IPS DF 19.7 (cell line): ENCODE data around the gene C11orf16.
A peak's percentile ranks its signal among the peaks of the same experiment; 100 is the strongest.
"Not testable (repeated sequence)": the region's sequence is repeated elsewhere in the genome, so short reads cannot be mapped to it uniquely, and the experiment has no call there.

Experiments used
- DNase-seq: peaks from one replicate; pipeline ENCODE4 v3.0.0-alpha.2; 2013; ENCODE audit warnings: low read depth, low spot score

Gene C11orf16, protein sequence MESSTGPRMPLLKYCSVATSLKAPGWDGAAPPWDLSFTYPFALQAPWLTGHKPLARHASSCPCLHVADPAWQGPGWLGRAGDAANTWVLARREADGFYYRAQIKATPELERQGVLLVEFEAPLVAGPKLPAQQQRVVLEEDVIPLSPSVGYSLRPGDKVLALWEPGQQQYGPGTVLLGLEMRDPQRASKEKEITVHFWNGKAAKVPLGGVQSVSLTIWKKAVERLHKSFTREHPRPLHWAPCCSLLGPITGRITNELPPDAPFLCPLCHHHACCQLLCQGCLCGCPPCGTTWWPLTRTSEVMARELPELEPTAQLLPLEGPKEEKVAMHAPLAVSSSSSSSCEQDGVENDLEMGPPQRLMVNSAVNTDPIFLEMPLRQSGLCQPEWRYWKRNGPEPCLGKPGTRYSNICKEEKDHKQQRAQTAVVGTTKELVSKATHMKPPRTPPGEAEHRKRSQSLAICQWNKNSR

DNA sequence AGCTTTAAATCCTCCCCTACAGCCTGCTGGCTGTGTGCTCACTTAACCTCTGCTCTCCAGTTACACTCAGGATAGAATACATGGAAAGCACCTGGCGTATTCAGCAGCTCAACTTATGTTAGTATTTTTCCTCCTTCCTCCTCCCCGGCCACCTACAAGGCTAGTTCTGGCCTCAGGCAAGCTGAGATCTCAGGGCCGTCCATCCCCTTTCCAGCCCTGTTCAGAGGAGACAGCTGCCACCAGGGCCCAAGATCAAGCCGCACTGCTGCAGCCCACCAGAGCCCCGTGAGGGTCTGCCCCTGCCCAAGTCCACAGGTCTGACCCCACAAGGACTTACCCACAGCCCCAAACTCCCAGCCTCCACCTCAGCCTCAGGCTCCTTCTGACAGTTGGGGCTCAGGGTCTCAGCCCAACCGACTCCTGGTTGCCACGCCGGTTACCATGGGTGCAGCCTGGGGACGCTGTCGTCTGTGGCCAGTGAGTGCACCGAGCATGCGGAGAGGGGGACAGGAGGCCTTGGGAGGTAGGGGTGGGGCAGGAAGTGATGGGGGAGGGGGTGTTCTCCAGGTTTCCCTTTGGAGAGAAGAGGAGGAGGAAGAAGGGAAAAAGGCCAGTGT lies at the start of gene C11orf16:
Gene C11orf16 (minus strand): TSS at position 384 of the 617 bp plus-strand sequence. CDS start 639 bp downstream, outside the sequence.
- no peak for DNase-seq

DNA sequence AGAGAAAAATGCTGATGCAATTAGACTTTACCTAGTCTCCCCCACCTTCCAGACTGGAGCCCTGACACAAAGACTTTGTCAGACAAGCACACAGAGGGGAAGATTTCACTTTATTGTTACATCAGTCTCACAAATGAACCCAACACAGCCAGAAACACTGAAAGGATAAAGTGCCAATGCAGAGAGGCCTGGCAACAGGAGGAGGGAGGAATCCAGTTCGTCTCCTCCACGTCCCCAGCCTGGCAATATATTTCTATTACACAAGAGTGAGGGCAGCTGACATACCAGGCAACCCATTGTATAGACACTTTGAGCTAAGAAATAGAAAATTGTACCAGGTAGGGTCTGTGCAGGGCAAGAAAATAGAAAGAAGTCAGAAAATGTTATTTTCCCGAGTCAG lies 47.7 kb upstream of the C11orf16 start:
- DNase-seq, result no peak

DNA sequence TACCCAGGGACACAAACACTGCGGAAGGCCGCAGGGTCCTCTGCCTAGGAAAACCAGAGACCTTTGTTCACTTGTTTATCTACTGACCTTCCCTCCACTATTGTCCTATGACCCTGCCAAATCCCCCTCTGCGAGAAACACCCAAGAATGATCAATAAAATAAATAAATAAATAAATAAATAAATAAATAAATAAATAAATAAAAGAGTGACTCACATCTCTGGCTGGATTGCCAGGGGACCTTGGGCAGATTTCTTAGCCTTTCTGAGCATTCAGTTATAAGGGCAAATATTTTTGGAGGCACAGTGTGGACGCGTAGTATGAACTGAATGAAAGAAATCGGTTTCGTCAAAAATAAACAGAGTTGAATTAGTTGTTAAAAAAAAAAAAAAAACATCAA lies 46.6 kb upstream of the C11orf16 start:
- not testable (repeated sequence) for DNase-seq

DNA sequence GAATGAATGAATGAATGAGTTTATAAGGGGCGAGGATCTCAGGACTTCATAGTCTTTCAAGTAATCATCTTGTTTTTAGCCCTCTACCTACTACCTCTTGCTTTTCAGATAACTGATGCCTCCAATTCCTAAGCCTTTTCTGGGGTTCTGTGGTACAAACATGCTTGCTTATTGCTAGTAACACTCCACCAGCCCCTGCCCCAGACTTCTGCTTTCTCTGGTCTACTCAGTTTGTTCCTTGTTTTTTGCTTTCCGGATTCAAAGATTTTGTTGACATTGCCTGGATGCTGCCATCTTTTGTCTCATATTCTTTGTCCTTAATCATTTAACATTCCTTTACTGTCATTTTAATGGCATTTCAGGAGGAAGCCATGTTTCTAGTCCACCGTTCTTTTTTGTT lies 40.4 kb upstream of the C11orf16 start:
- no peak for DNase-seq

DNA sequence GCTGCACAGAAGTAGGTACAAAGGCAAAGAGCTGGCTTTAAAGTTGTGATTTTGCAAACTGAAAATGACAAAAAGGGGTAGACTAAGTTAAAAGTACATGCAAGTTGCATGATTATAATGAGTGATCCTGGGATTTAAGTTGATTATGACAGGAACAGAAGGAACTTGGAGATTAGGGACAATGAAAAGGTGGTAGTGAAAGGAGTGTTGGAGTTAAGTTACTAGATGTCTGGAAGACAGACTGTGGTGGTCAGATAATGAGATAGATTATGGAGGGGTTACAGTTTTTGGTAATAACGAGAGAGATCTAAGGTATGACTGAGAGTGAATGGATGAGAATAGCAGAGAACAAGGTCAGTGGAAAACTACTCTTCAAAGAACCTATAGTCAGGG lies 39.2 kb upstream of the C11orf16 start:
- DNase-seq, result no peak

DNA sequence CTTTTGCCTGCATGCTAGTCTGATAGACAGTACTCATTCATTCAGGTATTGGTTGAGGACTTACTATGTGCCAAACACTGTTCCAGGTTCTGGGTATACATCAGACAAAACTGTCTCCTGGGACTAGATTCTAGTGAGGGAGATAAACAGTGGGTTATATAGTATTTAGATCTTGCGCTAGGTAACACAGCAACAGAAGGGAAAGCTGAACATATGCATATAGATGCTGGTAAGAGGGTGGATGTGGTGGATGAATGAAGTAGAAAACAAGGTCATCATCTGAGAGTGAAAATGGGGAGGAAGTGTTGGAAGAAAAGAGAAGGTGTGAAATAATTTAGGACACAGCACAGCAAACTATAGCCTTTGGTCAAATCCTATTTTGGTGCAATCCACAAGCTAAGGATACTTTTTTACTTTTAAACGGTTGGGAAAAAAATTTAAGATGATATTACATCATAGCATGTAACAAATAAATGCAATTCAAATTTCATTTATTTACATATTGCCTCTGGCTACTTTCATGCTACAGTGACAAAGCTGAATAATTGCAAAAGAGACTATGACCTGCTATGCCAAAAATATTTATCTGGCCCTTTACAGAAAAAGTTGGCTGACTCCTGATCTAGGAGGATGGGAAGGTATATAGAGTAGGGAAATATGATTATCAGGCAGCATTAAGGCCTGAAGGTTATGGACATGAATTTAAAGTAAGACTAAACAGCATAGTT lies 38.6 kb upstream of the C11orf16 start:
- no peak for DNase-seq

DNA sequence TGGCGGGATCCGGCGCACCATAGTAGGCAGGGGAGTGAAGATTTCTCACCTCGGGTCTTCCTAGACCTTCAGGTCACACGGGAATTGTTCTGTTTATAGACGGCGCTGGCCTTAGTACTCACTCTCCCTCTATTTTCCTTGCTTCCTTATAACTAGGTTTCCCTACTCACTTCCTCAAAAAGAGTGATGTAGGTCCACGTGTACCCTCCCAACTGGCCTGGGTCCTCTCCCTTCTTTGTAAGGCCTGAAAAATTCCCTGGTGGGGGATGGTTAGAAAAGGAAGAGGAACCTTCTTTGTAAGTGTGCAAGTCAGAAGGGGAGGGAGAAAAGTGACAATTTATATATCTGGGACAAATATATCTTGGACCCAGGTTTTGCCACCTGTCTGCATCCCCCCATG lies 34.4 kb upstream of the C11orf16 start:
- DNase-seq, result no peak

DNA sequence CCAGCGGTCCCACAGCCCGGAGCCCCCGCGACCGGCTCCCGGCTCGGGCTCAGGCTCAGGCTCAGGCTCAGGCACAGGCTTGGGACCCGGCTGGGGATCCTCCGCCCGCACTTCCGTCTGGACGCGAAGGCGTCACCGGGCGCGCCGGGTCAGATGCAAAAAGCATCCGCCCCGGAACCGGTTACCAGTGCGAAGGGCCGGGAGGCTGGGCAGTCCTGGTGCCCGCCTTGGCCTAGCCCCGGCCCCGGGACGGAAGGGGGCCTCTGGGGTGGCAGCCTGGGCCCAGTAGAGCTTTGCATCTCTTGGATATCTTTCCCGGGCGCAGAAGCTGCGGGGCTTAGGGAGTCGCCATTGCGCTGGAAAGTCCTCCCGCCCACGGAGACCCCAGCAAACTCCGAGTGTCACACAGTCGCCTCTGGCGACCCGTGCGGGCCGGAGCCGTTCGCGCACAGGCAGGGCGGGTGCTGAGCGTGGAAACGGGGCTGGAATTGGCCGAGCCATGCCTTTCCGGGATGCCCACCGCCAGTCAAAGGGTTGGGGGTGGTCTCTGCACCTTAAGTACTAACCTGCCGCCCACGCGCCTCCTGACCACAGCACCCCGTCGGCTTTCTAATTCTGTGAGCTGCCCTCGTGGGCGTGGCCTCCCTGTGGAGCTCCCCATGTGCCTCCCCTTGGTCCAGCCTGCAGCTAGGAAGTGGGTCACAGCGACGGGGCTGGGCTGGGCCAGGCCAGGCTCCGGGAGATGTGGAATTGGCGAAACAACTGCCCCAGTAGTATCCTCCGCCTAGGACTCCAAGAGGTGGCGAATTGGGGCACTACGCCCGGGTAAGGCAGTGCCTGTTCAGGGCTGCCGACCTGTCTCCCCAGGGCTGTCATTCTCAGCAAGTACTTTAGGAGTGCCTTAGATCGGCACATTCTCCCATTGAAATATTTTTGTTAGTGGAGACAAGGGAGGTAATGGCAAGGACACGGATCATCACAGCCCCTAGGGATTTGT lies 31.9 kb upstream of the C11orf16 start, which contains the start of gene TMEM9B:
Gene TMEM9B (minus strand): TSS at position 119 of the 997 bp plus-strand sequence. CDS start 129 bp downstream, outside the sequence.
- DNase-seq, result peak; percentile 54

DNA sequence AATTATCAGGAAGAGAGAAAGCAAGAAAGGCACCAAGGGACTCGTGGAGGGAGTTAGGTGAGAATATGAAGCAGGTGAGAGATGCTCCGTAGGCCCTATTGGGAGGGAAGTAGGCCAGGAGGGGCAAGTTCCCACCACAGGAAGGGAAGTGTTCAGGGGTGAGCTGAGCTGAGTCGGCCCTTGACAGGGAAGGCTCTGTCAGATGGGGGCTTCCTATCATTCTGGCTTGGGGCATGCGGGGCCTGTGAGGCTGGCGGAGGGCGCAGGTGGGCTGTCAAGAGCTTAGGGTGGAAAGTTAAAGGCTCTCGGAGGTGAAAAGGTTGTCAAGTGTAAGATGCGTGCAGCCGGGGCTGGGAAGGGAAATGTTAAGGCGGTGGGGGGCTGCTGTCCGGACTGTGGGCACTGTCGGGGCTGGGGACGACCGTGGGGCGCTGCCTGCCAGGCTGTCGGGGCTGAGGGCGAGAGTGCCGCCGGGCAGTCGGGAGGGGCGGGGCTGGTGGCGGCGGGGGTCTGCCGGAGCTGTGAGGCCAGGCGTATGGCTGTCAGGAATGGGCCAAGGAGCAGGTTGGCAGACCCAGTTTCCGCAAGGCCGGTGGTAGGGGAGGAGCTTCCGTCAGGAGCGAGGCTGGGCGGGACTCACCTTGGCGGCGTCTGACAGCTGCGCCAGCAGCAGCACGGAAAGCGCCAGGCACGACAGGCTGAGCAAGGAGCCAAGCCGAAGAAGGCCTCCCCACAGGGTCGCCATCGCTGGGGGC lies 31.0 kb upstream of the C11orf16 start:
- DNase-seq, result peak; percentile 52

DNA sequence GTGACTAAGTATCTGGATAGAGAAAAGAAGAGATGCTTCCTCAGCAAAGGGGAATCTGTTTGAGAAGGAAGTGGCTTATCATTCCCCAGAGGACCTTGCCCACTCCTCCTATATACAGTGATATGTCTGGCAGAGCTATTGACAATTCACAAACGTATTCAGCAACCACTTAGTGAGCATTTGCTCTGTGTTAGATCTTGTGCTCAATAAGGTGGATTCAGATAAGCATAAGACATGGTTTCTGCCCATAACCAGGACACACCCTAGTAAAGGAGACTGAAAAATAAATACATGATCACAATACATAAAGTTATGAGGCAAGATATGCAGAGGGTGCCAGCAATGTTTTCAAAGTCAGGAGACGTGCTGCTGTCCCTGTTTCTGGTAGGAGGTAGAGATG lies 30.1 kb upstream of the C11orf16 start:
- no peak for DNase-seq

DNA sequence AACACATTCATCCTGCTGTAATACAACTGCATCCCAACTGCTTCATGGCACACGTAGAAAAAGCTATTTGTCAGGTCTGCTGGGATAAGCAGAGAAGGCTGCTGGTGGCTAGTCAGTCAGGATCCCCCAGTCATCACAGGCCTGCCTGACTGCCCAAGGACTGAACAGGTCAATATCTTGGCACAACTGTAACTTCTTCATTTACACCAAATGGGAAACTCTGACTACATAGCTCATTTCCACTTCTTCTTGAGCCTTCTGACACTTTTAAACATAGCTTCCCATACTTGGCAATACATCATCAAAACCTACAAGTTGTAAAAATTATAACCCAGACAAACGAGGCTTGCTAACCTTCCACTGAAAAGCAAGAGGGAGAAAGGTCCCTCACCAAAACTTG lies 28.7 kb upstream of the C11orf16 start:
- no peak for DNase-seq

DNA sequence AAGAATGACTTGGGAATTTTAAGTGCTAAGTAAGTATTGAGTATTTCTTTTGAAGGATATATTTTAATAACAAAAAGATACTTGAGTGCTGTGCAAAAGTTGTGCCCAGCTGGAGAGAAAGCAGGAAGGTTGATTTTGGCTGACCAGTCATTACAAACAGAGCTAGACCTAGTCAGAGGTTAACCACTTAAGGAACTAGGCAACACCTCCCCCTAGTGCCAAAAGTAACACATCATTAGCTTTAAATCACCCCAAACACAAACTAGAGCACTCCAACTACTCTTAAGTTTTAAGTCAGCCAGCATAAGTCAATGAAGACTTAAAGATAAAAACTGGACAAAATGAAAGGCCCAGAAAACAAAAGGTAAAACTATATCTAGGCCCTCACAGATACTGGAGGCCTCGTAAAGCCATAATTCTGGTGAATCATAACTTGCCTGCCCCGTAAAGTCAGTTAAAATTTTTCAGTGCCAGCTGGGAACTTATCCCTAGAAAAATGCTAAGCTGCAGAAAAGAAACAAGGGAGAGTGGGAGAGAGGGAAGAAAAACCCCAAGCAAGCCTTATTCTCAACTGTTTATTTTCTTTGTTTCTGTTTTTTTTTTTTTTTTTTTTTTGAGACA lies 26.9 kb upstream of the C11orf16 start:
- peak; percentile 73 for DNase-seq

DNA sequence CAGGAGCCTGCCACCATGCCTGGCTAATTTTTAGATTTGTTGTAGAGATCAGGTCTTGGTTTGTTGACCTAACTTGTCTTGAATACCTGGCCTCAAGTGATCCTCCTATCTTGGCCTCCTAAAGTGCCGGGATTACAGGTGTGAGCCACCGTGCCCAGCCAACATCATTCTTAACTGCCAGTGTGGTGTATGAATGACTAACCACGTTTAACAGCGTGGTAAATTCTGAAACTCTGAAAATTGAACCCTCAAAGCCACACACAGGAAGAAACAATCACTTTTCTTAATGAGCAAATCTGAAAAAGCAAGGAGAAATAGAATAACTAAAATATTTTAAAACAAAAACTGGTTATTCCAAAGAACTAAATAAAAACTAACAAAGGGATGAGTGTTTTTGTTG lies 24.1 kb upstream of the C11orf16 start:
- DNase-seq, result no peak

DNA sequence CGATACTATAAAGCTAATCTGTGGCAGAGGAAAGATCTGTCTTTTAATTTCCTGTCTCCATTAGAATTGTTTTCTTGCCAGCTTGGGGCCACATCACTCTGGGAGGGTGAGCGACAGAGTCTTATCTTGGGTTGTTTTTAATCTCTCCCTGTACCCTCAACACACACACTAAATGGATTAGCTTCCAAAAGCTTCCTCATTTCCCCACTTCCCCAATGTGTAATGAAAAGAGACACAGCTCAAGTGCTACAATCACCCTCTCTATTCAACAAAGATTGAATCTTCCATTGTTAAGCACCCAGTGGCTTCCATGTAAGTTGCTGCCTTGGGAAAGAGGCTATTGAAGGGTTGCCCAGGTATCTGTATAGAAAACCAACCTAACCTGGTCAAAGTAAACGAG lies 16.1 kb upstream of the C11orf16 start:
- DNase-seq, result no peak

DNA sequence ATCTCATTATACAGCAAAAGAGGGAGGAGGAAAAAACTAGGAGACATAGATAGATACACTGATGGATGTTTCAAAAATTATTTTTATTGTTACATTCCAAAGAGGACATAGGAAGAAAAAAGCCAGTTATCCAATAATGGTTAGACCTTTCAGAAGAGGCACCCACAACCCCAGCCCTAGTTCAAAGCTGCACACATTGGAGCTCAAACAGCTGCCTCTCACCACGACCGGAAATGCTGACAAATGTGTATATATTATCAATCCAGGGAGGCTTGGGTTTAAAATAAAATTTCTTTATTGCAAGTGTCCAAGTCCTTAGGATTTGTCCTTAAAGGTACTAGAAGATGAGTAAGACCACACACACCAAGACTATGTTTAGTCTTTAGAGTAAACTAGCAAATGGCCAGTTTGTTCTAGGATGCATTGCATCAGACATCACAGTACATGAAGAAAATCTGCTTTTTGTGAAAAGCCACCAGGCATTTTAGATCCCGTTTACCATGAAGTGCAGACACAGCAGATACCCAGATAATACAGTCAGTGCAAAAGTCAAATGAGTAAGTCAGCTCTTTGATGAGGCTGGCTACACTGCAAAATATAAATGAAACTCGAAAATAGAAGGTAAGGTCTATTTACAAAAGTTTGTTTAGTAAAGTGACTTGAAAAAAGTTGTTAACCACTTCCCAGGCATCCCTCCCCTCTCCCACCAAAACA lies 14.6 kb upstream of the C11orf16 start:
- no peak for DNase-seq

DNA sequence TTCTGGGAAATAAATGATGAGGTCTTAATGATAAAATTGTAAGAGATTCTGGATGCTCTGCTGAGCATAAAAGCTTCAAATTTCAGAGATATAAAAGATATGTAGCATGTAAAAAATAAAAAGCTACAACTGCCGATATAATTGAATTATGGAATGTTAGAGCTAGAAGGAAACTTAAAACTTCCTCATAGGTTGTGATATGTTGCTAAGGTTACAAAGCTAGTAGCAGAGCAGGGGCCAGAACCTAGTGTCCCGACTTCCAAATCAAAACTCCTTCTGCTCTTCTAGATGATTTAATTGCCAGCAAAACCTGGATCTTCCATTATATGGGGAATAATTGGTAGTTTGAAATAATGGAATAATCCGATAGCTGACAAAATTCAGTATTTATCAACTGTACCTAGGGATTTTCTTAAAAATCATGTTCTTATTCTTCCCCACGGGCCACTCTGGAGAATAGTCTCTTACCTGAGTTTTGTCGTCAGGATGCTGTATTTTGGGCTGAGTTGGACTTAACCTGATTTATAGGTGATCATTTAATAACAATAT lies 9.8 kb upstream of the C11orf16 start, which contains the start of gene ASCL3:
Gene ASCL3 (minus strand): TSS at position 499 of the 549 bp plus-strand sequence. CDS start 4,855 bp downstream, outside the sequence.
- no peak for DNase-seq

DNA sequence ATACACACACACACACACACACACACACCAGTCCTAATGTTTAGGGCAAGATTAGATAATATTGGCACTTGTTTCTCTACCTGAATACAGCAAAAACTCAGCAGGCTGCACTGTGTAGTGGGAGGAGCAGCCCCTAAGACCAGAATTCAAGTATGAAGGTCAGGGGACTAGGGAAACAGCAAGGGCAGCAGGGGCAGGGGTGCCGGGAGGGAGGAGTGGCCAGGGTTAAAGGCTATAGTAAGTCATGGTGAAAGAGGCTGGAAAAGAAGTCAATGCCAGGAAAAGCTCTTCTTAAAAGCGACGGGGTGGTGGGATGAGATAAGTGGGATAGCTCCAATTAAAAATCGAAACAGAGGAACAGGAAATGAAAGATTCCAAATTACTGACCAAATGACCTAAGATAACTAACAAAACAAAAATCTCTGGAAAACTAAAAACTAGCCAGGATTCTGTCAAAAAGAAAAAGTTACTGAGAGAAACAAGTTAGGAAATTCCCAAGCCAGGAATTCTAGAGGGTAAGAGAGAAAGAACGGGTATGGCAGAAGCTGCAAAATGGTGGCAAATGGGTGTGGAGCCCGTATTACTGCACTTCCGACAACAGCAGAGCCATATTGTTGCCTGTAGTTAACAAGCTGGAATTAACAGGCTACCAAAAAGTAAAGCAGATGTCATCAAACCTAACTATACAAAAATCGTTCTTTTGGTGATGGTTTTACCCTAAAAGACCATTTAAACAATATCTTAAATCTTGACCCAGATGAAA lies 8.8 kb upstream of the C11orf16 start:
- no peak for DNase-seq

DNA sequence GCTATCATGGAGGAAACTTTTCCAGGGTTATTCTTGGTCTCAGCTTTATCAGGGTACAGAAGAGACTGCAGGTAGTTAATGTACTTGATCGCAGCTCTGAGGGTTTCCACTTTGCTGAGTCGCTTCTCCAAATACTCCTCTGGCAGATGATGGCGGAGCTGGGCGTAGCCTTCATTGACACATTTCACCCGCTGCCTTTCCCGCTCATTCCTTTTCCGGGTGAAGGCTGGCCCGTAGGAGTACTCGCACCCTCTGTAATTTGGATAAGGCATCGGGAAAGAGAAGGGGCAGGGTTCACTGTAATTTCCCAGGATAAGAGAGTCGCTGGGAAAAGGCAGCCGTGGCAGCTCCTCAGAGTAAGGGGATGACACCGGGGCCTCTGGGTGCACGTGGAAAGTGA lies 4.9 kb upstream of the C11orf16 start:
- DNase-seq, result no peak
